Measurements from ENCODE around the gene ITPK1.
A peak's percentile ranks its signal among the peaks of the same experiment; 100 is the strongest.

Gene ITPK1

GRCh38 chr14:92984082-92984788, 131.5 kb downstream of the ITPK1 start:
- no peak for DNase-seq

DNA sequence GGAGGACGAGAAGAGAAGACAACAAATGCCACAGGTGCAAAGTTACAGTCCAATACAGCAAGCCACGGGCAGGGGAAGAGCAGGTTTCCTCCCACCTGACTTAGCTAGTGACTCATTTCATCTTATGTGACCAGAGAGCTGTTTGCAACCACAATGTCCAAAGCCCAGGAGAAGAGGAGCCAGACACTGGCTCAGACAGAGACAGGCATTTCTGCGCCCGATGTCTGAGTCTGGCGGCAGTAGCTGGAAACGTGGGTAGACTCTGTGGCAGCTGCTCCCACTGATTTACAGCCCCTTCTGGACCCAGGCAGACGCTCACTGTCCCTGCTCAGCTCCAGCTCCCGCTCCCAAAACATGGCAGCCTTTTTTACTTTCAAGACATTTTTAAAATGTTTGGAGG, 132.8 kb downstream of the ITPK1 start:
- no peak for DNase-seq

GRCh38 chr14:92981726-92982125, 134.0 kb downstream of the ITPK1 start:
- no peak for DNase-seq

- no peak for DNase-seq
Observed at GRCh38 chr14:92980866-92981265, 134.9 kb downstream of the ITPK1 start.

- DNase-seq = no peak
Observed at GRCh38 chr14:92978229-92979021, 137.3 kb downstream of the ITPK1 start.

- no peak for DNase-seq
Observed at GRCh38 chr14:92976268-92976667, 139.5 kb downstream of the ITPK1 start.

GRCh38 chr14:92974541-92975345, 141.0 kb downstream of the ITPK1 start:
- DNase-seq = no peak

DNA sequence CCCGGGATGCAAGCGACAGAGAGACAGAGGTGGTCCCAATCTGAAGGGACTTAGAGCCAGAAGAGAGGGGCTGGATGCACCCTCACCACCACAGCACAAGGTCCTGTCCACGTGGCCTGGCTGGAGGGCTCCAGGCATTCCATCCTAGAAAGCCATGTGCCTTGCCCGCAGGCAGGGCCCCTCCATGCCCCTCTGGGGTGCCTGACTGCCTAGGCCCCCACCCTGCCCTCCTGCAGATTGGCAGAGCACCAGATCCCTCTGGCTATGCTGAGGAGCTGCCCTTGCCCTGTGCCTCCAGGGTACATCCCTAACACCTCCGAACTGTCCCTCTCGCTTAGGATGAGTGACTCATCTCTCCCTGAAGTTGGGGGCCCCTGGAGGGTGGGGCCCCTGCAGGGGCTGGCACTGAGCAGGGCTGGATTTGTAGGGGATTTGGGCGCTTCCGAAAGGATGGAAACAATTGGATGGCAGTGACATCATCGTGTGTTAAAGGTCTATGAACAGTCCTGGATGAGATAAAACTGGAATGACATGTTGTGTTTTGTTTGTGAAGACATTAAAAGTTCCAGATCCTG, 141.8 kb downstream of the ITPK1 start:
- DNase-seq = no peak

DNA sequence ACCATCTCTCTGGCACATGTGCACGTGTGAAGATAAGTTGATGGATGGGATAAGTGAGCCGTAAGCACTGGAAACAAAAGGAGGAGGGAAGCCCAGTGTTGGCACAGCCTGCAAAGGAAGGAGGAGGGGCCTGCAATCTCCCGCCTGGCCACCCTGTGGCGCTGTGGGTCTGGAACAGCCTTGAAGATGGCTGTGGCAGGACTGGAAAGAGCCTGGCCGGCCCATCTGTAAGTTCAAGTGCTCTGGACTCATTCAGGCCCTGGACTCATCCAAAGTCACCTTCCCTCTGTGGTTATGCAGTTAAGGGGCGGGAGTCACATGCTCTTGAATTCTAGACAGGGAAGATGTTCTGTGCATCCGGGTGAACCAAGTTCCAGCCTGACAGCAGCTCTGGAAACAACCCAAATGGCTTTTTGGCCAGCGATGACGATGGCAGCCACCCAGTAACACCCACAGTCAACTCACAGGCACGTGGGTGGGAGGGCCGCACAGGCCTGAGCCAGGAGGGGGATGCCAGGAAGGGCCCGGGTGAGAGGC, 142.4 kb downstream of the ITPK1 start:
- peak in 1 of 2 donors; percentile 11 for DNase-seq

GRCh38 chr14:92971601-92972180, 144.0 kb downstream of the ITPK1 start:
- DNase-seq = no peak

DNA sequence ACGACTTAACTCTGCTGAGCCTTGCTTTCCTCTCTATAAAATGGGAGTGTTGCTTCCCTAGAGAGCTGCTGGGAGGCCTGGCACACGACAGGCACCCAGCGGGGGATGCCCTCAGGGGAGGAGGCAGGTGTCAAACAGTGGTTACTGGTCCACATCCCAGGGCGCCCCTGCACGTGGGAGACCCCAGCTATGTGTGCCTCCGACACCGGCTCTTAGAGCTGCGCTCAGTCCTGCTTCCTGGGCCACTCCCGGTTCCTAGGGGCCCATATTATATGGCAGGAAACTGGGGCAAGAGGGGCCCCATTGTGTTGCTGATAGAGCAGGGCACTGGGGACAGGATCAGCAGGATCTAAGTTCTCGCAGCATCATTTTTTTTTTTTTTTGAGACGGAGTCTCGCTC, 145.5 kb downstream of the ITPK1 start:
- no peak for DNase-seq

DNA sequence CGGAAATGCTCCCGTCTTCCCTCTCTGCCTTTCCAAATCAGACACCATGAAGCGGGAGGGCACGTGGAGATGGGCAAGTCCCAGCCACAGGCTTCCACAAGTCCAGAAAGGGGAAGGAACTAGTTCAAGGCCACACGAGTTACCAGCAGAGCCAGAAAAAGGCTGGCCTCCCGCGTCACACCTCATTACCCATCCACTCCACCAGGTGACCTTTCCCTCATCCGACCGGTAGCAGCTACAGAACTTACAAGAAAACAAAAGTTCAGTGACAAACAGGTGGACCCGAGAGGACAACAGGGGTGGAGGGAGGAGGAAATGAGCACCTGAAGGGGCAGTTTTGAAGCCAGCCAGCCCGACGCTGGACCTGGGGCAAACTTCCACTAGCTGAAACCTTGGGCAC, 145.9 kb downstream of the ITPK1 start:
- DNase-seq = no peak

- DNase-seq = no peak
Observed at GRCh38 chr14:92969430-92969829, 146.3 kb downstream of the ITPK1 start.

DNA sequence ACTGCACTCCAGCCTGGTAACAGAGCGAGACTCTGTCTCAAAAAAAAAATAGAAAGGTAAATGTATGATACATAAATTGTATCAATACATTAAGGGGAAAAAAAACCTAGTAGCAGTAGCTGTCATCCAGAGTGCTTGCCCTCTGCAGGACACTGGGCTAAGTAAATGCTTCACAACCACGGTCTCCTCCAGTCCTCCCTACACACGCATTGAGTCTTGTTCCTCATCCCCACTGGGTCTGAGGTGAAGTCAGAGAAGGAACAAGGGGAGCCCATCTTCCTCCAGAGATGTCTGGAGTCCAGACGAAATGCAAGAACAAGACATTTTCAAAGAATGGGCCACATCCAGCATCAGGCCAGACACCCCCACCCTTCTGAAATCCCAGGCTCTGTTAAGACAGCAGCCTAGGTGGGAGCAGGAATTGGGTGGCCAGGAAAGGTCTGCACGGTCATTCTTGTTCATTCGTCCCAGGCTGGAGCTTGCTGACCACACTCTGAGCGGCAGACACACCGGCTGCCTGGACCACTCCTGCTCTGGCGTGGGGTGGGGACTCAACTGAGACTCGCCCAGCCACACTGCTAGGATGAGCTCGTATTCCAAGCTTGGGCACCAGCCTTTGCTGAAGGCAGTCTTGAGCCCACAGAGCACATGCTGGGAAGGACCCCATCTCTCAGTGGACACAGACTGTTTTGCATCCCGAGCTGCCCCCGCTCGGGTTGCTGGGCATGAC, 147.3 kb downstream of the ITPK1 start:
- no peak for DNase-seq

DNA sequence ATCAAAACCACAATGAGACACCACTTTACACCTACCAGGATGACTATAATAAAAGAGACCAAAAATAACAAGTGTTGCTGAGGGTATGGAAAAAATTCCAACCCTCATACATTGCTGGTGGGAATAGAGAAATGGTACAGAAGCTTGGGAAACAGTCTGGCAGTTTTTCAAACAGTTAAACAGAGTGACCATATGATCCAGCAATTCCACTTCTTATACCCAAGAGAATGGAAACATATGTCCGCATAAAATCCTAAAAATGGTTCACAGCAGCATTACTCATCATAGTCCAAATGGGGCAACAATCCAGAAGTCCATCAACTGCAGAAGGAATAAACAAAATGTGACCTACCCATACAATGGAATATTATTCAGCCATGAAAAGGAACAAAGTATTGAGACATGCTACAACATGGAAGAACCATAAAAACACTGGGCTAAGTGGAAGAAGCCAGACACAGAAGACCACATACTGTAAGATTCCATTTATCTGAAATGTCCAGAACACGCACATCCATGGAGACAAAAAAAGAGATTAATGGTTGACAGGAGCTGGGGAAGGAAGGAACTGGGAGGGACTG, 148.3 kb downstream of the ITPK1 start:
- no peak for DNase-seq

GRCh38 chr14:92965281-92965680, 150.4 kb downstream of the ITPK1 start:
- DNase-seq = no peak

GRCh38 chr14:92964124-92965109, 151.3 kb downstream of the ITPK1 start:
- no peak for DNase-seq

DNA sequence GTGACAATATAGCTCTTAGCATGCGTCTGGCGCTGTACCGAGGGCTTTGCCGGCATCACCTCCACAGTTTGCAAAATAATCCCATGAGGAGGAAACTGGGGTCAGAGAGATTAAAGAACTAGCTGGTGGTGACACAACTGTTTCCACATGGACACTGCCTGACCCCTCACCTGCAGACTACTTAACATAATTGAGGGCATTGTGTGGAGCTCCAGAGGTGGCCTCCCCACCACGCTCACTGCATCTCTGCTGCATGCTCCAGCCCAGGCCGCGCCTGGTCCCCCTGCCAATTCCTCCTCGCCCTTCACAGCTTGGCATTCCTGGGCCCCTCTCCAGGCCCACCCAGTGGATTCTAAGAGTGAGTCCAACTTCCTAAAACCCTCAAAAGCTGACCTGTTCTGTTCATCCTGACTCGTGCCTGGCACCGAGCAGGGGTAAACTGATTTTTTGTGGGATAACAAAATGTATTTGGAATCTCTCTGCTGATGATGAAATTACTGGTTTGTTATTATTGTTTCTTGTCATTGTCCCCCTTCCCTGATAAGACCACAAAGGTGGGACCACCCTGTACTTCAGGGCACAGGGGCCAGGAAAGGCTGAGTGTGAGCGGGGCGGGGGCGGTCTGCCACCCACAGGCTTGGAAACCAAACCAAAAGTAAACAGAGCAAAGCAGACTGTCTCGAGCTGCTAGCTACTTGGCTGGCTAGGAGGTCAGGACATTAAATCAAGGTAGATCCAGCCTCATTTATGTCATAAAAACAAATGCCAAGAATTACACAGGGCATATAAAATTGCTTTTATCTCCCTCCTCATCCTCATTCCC, 152.2 kb downstream of the ITPK1 start:
- DNase-seq = no peak

GRCh38 chr14:92962831-92963095, 153.0 kb downstream of the ITPK1 start:
- DNase-seq = no peak

All from CD4-positive, alpha-beta T cell treated with Interleukin-1 beta for 1 hour (primary cell).